ENCODE measurements around the gene PRPF6. TPM values are rescaled to one million over a fixed set of nuclear protein-coding genes. Genes with fewer than 3 reads are reported as not detected.

Gene PRPF6
- total and polyA plus RNA-seq, 10 donors, result 39.9 to 71.1 (median 60.8) TPM

GRCh38 chr20:64038224-64038564 lies 57.3 kb downstream of the PRPF6 start:
- H3K9me3 ChIP-seq, result no peaks in the 10 kb centered on the region
- WGBS, 5 donors, result 1 to 4% (median 2%) methylated on average over 10 to 30 of the region's 30 CpGs
- TF ChIP-seq POLR2AphosphoS5 (IDR thresholded peaks at IDR 0.05) (no peak), POLR2A (IDR thresholded peaks at IDR 0.05) (no peak)
- TF ChIP-seq, protein P1, sequence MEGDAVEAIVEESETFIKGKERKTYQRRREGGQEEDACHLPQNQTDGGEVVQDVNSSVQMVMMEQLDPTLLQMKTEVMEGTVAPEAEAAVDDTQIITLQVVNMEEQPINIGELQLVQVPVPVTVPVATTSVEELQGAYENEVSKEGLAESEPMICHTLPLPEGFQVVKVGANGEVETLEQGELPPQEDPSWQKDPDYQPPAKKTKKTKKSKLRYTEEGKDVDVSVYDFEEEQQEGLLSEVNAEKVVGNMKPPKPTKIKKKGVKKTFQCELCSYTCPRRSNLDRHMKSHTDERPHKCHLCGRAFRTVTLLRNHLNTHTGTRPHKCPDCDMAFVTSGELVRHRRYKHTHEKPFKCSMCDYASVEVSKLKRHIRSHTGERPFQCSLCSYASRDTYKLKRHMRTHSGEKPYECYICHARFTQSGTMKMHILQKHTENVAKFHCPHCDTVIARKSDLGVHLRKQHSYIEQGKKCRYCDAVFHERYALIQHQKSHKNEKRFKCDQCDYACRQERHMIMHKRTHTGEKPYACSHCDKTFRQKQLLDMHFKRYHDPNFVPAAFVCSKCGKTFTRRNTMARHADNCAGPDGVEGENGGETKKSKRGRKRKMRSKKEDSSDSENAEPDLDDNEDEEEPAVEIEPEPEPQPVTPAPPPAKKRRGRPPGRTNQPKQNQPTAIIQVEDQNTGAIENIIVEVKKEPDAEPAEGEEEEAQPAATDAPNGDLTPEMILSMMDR (IDR thresholded peaks at IDR 0.05 in 8 of 11, conservative IDR thresholded peaks at IDR 0.05 in 3 of 11), result no peak
- DNase-seq, result no peak
- intact Hi-C loops (cut with DNase I; ENCODE audit: low total_unique reads), result loop anchor here (10.0 kb wide), 1 partner anchor 53 kb away; the partner anchor contains the start of gene PRPF6
- peak overlapping the region; percentile 52 to 94 (median 66) for H3K4me3 ChIP-seq
- peaks cover 0 to 63% (median 10%) of the 10 kb centered on the region in 7 donors for H3K27me3 ChIP-seq (replicated peaks in 1 of 7)
- peak overlapping the region in 7 of 8 donors; percentile 59 to 90 (median 86) for H3K27ac ChIP-seq
- H3K36me3 ChIP-seq, result peaks cover 0 to 26% (median 16%) of the 10 kb centered on the region in 6 donors
- H3K4me1 ChIP-seq, result peaks cover 29 to 94% (median 72%) of the 10 kb centered on the region in 6 donors

DNA sequence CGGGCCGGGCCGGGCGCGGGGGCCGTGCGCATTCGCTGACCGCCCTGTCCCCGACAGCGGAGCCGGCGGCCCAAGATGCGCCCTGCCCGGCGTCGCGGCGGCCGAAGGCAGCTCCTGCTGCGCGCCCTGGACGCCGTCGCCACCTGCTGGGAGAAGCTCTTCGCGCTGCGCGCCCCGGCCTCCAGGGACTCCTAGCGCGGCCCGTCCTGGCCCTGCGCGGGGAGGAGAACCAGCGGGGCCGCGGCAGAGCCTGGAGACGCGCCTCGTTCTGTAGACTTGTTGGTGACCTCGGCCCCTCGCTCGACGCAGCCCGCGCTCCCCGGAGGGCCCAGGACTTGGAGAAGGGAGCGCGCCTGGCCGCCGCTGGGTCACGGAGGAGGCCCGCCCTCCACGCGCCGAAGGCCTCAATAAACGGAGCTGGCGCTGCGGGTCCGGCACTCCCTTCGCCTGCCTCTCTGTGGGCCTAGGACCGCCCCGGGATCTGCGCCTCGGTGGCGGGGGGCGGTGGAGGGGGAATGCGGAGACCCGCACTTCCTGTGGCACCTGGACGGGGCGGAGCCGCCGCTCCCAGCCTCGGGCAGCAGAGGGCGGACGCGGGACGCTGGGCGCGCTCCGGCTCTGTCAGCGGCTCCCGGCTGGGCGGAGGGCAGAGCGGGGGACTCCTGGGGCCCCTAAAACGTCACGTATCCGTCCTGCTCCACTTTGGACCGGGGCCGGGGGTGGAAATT lies 57.8 kb downstream of the PRPF6 start:
- WGBS, 5 donors, result 0 to 2% (median 1%) methylated on average over 7 to 91 of the region's 91 CpGs
- H3K9me3 ChIP-seq, result no peaks in the 10 kb centered on the region
- H3K4me1 ChIP-seq, result peaks cover 29 to 93% (median 72%) of the 10 kb centered on the region in 6 donors
- peak overlapping the region; percentile 52 to 94 (median 66) for H3K4me3 ChIP-seq
- TF ChIP-seq POLR2A (IDR thresholded peaks at IDR 0.05) (no peak), POLR2AphosphoS5 (IDR thresholded peaks at IDR 0.05) (peak; percentile 44 to 84 (median 76))
- TF ChIP-seq, protein P1 (IDR thresholded peaks at IDR 0.05 in 8 of 11, conservative IDR thresholded peaks at IDR 0.05 in 3 of 11), result peak; percentile 71 to 93 (median 89)
- H3K27ac ChIP-seq, result peak overlapping the region; percentile 59 to 90 (median 84)
- H3K27me3 ChIP-seq (replicated peaks in 1 of 7), result peaks cover 0 to 63% (median 10%) of the 10 kb centered on the region in 7 donors
- peak; percentile 97 for DNase-seq
- peaks cover 0 to 20% (median 11%) of the 10 kb centered on the region in 6 donors for H3K36me3 ChIP-seq
- intact Hi-C loops (cut with DNase I; ENCODE audit: low total_unique reads), result loop anchor here (10.0 kb wide), 1 partner anchor 54 kb away; the partner anchor contains the start of gene PRPF6

GRCh38 chr20:64039293-64040160 lies 58.6 kb downstream of the PRPF6 start:
- H3K27me3 ChIP-seq (replicated peaks in 1 of 7), result peaks cover 0 to 63% (median 10%) of the 10 kb centered on the region in 7 donors
- DNase-seq, result no peak
- peak overlapping the region; percentile 59 to 90 (median 84) for H3K27ac ChIP-seq
- H3K4me3 ChIP-seq, result peak overlapping the region in 7 of 8 donors; percentile 57 to 94 (median 69)
- intact Hi-C loops (cut with DNase I; ENCODE audit: low total_unique reads), result loop anchor here (10.0 kb wide), 1 partner anchor 55 kb away; the partner anchor contains the start of gene PRPF6
- 16 to 32% (median 20%) methylated on average over 13 to 17 of the region's 17 CpGs for WGBS, 5 donors
- peaks cover 0 to 12% (median 5%) of the 10 kb centered on the region in 6 donors for H3K36me3 ChIP-seq
- no peaks in the 10 kb centered on the region for H3K9me3 ChIP-seq
- TF ChIP-seq POLR2AphosphoS5 (IDR thresholded peaks at IDR 0.05) (peak; percentile 33 to 71 (median 41)), POLR2A (IDR thresholded peaks at IDR 0.05) (no peak)
- TF ChIP-seq, protein P1 (IDR thresholded peaks at IDR 0.05 in 8 of 11, conservative IDR thresholded peaks at IDR 0.05 in 3 of 11), result no peak
- H3K4me1 ChIP-seq, result peaks cover 29 to 93% (median 68%) of the 10 kb centered on the region in 6 donors

All from spleen (tissue), 11 donors.